ENCODE data around the gene CHFR.
A peak's percentile ranks its signal among the peaks of the same experiment; 100 is the strongest.
"Not testable (repeated sequence)": the region's sequence is repeated elsewhere in the genome, so short reads cannot be mapped to it uniquely, and the experiment has no call there.

Gene CHFR

DNA sequence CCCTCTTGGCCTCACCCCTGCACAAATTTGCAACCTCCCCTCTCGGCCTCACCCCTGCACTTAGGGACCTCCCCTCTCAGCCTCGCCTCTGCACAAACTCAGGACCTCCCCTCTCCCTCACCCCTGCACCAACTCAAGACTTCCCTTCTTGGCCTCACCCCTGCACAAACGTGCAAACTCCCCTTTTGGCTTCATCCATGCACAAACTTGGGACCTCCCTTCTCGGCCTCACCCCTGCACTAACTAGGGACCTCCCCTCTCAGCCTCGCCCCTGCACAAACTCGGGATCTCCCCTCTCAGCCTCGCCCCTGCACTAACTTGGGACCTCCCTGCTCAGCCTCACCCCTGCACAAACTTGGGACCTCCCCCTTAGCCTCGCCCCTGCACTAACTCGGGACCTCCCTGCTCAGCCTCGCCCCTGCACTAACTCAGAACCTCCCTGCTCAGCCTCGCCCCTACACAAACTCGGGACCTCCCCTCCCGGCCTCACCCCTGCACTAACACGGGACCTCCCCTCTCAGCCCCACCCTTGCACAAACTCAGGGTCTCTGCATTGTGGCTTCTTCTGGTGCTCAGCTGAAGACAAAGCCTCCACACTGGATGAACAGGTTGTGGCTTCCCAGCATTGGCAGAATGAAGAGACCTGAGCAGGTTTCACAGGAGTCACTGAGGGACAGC, 47.7 kb downstream of the CHFR start:
- DNase-seq (ENCODE audit: low spot score): no peak

DNA sequence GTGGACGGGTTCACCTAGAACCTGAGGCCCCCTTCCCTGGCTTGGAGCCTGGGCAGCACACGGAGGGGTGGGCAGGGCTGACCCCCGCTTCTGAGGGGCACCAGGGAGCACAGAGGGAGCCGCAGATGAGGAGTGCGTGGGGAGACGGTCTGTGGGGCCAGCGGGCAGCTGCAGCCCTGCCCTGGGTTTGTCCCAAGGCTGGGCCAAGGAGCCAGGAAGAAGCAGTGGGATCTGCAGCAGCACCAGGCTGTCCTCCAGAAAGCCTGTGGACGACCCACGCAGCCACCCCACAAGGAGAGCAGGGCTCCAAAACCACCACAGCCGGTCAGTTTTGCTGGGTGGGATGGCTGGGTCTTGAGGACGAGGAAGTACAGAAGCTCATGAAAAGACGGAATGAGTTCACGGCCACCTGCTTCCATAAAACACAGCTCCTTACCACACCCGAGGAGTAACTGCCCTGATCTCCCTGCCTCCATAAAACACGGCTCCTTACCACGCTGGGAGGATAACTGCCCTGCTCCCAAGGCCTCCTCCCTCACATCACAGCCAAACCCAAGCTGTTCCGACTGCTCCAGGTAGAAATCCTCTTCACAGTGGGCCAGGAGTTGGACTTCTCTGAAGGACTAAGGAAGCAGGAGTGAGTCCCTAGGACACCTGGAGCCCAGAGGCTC, 48.9 kb downstream of the CHFR start:
- DNase-seq (ENCODE audit: low spot score): no peak

DNA sequence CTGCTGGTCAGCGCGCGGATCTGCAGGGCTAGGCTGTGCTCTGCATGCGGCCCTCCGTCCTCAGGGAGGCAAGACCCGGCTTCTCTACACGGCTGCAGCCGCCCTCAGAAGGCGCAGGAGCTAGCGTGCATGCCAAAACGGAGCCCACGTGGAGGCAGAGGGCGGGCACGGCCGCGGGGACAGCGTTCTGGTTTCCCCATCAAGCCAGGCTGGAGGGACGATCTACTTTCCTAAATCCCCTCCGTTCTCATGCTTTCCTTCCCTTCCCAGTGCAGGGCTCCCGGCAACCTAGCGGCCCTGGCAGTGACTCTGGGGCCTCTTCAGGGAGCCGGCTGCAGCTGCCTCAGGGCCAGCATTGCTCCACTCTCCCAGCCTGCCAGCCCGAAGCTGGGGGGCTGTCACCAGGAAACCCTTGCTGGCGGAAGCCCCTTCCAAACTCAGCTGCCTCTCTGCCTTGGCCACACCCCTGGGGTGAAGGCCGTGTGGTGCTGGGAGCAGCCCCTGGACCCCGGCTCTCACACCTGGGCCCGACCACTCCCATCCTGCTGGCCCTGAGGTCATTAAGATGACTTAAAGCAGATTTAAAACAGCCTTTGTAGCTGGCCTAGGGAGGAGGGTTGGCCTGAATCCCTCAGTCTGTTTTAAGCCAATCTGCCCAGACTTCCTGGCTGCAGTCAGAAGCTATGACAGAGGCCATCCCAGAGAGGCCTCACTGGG, 49.6 kb downstream of the CHFR start:
- no peak for DNase-seq (ENCODE audit: low spot score)

DNA sequence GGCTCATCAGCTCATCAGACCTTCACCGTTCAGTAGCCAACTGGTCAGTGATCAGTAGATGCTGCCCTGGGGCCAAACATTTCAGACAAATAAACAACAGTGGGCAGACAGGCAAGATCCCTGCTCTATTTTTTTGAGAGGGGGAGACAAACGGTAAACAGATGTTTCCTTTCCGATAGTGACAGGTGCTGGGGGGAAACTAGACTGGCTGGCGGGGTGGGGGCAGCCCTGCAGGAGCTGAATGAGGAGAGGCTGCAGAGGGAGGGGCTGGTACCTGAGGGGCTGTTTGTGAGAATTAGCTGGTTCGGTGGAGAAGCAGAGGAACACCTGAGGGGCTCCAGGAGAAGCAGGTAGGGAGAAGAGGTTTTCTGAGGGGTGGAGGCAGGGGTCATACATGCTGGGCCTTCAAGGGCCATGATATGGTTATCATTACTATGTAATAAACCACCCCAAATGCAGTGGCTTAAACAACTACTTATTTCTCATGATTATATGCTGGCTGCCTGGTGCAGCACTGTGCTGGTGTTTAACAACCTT, 50.5 kb downstream of the CHFR start:
- no peak for DNase-seq (ENCODE audit: low spot score)

DNA sequence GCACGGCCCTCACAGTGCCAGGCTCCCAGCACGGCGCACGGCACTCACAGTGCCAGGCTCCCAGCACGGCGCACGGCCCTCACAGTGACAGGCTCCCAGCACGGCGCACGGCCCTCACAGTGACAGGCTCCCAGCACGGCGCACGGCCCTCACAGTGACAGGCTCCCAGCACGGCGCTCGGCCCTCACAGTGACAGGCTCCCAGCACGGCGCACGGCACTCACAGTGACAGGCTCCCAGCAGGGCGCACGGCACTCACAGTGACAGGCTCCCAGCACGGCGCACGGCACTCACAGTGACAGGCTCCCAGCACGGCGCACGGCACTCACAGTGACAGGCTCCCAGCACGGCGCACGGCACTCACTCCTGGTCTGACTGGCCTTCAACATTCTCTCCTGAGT, 51.2 kb downstream of the CHFR start:
- DNase-seq (ENCODE audit: low spot score): not testable (repeated sequence)

DNA sequence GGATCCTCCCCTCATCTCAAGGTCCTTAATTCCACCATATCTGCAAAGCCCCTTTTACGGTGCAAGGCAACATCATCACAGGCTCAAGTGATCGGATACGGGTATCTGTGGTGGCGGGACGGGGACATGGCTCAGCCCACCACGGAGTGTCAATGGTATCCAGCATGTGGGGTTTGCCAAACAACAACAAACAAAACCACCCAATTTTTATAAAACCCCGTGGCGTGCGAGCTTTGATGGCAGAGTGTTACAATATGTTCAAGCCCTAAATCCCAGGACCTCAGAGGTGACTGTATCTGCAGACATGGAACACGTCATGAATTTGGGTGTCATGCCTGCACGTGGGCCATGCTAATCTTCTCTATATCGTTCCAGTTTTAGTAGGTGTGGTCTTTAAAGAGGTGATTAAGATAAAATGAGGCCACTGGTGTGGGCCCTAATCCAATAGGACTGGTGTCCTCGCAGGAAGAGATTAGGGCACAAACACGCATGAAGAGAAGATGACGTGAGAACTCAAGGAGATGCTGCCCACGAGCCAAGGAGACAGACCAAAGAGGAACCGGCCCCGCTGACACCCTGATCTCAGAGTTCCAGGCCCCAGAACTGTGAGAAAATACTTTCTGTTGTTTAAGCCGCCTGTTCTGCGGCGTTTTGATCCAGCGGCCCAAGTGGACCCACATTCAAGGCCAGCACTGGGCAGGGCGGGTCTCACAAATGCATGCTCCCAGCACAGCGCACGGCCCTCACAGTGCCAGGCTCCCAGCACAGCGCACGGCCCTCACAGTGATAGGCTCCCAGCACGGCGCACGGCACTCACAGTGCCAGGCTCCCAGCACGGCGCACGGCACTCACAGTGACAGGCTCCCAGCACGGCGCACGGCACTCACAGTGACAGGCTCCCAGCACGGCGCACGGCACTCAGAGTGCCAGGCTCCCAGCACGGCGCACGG, 52.1 kb downstream of the CHFR start:
- DNase-seq (ENCODE audit: low spot score): no peak

DNA sequence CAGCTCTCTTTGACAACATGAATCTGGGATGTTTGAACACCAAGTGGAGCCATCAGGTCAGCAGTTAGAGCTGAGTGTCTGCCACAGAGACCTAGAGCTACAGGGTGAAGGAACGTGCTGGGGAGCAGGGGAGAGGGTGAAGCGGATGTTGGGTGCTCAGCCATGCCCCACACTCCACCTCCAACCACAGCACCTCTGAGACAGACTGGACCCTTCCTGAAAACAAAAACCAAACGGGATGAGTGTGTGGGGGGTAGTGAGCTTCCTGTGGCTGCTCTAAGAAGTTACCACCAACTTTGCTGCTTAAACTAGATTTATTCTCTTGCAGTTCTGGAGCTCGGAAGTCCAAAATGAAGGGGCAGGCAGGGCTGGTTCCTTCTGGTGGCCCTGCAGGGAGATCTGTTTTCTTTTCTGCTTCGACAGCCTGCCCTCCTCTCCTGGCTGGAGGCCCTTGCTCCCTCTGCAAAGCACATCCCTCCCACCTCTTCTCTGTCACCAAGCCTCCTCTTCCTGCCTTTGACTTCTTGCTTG, 53.2 kb downstream of the CHFR start:
- no peak for DNase-seq (ENCODE audit: low spot score)

DNA sequence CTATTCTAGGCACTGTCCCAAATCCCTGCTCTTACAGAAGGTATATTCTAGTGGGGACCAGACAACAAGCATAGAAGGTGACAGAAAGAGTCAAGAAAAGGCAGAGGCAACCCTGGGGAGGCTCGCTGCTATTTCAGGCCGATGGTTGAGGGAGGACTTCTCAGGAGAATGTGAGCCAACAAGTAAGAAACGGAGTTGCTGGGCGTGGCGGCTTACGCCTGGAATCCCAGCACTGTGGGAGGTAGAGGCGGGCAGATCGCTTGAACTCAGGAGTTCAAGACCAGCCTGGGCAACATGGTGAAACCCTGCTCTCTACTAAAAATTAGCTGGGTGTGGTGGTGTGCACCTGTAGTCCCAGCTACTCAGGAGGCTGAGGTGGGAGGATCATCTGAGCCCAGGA, 54.1 kb downstream of the CHFR start:
- DNase-seq (ENCODE audit: low spot score): no peak

DNA sequence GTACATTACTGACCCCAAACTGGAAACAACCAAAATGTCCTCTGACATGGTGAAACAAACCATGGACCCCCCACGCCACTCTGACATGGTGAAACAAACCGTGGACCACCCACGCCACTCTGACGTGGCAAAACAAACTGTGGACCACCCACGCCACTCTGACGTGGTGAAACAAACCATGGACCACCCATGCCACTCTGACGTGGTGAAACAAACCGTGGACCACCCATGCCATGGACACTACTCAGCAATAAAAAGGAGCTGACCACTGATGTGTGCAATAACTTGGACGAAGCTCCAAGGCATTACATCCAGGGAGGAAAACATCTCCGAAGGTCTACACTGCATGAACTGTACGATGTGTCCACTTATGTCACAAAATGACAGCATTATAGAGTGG, 55.6 kb downstream of the CHFR start:
- DNase-seq (ENCODE audit: low spot score): no peak

DNA sequence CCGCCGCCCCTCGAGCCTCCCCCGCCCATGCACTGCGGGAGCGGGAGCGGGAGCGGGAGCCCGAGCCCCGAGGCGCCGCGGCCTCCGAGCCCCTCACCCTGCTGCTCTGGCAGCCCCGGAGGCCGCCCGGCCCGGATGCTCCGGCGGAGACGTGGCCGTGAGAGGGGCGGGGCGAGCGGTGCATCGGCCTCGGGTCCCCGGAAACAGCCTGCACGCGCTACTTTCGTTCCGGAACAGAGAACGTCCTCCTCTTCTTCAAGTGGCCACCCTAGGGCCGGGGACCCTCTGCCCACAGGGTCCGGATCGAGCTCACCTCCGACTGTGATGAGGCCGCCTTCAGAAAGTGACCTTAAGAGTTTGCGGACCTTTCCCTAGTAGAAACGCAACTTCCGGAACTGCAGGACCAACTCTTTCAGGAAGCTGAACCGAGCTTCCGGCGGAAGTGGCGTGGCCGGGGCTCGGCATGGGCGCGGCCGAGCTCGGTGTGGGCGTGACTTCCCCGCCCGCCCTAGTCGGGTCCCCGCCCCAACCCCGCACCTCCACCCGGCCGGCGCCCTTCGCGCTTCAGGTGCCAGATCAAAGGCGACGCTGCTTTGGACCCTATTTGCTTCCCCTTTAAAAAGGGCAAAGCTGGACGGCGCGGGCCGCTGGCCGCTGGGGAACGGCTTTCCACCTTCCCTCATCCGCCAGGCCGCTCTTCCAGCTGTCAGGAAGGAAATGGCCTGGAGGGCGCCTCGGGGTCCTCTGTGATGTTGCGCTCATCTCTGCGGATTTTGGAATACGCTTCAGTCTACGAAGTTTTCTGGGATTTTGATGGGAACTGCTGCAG, 58.5 kb downstream of the CHFR start, which contains the start of gene GOLGA3:
GOLGA3 (minus strand) TSS at position 164 of the 829 bp plus-strand sequence. CDS start 6,741 bp downstream, outside the sequence.
- peak; percentile 95 for DNase-seq (ENCODE audit: low spot score)

DNA sequence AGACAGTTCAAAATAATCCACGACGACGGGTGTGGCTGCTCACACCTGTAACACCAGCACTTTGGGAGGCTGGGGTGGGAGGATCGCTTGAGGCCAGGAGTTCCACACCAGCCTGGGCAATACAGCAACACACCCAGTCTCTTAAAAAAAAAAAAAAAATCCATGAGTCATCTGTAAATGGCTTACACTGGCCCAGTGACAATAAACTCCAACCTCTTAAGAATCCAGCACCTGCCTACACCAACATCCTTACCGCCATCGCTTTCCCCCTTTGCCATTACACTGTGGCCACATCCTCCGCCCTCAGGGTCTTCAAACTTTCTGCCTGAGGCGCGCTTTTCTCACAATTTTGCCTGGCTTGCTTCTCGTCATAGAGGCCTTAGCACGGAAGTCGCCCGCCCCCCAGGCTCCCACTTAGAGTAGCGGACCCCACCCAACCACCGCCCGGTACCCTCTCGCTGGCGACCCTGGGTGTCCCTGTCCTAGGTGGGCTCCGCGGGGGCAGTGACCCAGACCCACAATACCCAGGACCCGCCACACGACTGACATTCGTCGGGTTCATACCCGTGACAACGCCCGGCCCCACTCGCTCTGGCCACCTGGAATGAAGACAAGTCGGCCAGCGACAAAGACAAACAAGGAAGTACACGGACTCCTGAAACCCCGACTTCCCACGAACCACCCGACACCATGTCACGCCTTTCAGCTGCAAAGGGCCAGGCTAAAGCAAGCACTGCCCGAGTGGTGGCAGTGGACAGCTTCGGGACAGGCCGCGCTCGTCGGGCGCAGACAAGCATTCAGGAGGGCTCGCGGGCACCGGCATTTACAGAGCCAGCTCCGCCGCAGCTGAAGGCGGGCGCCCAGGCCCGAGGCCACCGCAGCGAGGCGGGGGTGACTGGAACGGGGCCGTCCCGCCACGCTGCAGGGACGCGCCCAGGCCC, 59.4 kb downstream of the CHFR start:
- peak; percentile 48 for DNase-seq (ENCODE audit: low spot score)

DNA sequence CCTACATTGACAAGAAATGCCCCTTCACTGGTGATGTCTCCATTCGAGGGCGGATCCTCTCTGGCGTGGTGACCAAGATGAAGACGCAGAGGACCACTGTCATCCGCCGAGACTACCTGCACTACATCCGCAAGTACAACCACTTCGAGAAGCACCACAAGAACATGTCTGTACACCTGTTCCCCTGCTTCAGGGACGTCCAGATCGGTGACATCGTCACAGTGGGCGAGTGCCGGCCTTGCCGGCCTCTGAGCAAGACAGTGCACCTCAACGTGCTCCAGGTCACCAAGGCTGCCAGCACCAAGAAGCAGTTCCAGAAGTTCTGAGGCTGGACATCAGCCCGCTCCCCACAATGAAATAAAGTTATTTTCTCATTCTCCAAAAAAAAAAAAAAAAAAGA, 61.5 kb downstream of the CHFR start:
- no peak for DNase-seq (ENCODE audit: low spot score)

DNA sequence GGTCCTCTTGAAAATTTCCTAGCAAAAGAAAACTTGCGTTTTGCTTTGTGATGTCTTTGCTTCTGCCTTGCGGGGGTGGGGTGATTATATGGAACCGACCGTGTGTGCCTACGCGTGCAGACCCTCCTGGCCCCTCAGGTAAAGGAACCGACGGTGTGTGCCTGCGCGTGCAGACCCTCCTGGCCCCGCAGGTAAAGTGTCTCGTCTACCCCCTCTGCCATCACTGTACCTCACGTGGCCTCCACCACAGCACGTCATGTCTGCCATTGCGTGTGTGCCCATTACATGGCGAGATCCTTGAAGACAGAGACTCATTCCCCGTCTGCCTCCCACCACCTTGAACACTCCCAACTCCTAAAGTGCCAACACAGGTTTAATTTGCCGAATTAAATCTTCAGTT, 62.3 kb downstream of the CHFR start:
- no peak for DNase-seq (ENCODE audit: low spot score)

DNA sequence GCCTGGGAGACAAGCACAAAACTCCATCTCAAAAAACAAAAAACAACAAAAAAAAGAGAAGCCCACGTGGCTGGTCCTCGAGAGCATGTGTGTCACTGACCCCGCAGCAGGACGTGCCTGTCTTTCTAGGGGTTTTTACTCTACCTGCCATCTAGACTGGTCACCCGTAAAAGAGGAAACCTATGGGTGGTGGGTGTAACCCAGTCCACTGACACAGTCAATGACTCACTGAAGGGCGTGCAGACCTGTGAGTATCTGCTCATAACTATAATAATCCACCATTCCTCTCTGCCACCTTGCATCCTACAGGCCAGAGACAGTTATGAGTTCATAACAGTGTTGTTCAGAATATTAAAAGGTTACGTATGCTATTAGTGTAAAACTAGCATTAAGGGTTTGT, 63.4 kb downstream of the CHFR start:
- DNase-seq (ENCODE audit: low spot score): no peak

DNA sequence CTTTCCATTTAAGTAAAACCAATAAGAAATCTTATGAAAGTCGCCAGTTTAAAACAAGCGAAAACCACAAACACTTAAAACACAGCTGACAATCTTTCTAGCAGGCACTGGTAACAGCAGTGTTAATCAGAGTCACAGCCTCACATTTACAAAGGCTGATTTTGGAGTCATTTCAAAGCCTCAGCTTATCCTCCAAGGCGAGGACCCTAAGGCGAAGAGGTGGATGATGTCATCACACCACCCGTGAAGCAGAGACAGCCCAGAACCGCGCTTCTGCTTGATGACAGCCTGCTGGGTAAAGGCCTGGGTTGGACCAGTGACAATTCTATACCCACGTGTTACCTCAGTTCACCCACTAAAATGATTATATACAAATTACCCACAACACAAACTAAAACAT, 68.8 kb downstream of the CHFR start:
- no peak for DNase-seq (ENCODE audit: low spot score)

DNA sequence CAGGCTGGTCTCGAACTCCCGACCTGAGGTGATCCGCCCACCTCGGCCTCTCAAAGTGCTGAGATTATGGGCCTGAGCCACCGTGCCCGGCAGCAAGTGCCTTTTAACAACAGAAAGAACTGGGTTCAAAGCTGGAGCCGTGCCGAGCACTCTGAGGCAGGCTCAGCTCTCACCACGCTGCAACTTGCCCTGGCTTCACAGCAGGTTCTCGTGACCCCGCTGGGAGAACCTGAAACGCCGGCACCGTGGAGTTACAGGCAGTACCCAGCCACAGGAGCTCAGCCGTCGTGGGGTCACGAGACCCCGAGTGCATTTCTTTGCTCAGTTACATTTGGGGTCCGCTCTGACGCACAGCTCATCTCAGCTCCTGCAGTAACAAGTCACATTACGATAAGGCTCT, 73.2 kb downstream of the CHFR start:
- DNase-seq (ENCODE audit: low spot score): no peak

DNA sequence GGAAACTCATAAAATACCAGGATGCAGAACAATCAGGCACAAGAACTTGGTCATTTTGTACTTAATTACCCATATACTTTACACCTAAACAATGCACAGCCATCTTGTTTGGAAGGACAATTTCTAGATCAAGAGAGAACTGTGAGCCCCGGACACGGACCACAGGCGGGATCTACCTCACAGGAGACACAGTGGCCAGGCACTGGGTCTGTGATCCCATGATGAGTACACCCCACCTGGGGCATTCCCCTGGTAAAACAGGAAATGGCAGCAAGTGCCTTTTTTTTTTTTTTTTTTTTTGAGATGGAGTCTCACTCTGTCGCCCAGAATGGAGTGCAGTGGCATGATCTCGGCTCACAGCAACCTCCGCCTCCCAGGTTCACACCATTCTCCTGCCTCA, 74.0 kb downstream of the CHFR start:
- no peak for DNase-seq (ENCODE audit: low spot score)

DNA sequence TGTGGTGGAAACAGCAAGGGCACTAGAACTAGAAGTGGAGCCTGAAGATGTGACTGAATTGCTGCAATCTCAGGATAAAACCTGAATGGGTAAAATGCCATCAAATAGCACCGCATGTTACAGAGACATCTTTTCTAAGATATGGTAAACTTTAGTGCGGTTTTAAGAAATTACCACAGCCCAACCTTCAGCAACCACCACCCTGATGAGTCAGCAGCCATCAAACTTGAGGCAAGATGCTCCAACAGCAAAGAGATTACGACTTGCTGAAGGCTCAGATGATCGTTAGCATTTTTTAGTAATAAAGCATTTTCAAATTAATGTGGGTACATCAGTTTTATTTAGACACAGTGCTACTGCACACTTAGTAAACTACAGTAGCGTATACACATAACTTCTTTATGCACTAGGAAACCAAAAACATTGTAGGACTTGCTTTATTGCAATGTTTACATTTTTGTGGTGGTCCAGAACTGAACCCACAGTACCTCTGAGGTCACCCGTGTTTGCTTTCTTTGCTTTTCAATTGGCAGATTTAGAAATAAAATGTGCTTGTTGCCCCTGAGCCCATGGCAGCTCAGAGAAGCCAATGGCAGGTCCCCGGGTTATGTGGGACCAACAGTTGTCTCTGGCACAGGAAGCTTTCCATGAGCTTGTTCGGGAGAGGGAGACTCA, 74.6 kb downstream of the CHFR start:
- no peak for DNase-seq (ENCODE audit: low spot score)

DNA sequence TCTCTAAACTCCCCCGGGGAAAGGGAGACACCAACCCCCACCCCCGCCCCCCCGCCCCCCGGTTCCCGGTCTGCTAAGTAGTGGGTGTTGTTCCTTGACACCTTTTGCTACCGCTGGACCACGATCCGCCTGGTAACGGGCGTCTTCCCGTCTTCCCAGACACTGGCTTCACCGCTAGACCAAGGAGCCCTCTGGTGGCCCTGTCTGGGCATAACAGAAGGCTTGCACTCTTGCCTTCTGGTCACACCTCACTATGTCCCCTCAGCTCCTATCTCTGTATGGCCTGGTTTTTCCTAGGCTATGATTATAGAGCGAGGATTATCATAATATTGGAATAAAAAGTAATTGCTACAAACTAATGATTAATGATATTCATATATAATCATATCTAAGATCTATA, 78.0 kb downstream of the CHFR start:
- not testable (repeated sequence) for DNase-seq (ENCODE audit: low spot score)
